H1 (cell line): Measurements from ENCODE around the gene PAX8.
"Not testable (repeated sequence)": the region's sequence is repeated elsewhere in the genome, so short reads cannot be mapped to it uniquely, and the experiment has no call there.

ENCODE experiments used
- CEBPB ChIP-seq: IDR thresholded peaks from 2 replicates; pipeline ENCODE4 v1.6.1; 2012; ENCODE audit warnings: low read depth, low read length
- CREB1 ChIP-seq: IDR thresholded peaks from 2 replicates; pipeline ENCODE4 v1.6.1; 2012; ENCODE audit warnings: inconsistent platforms
- EGR1 ChIP-seq: IDR thresholded peaks from 2 replicates; pipeline ENCODE4 v1.6.1; 2011; ENCODE audit warnings: low read depth, low read length, borderline replicate concordance
- EZH2 ChIP-seq: fragments of 200-600 bp; sonication (generic); IDR thresholded peaks from 2 replicates; pipeline ENCODE4 v1.7.1; 2012; ENCODE audit warnings: low read depth, mild to moderate bottlenecking, moderate library complexity, low read length, inconsistent platforms; ENCODE audit not compliant: severe bottlenecking
- POLR2A ChIP-seq, 2 experiments: IDR thresholded peaks; 1 replicate in 1 of 2; 2 replicates in 1 of 2; pipeline ENCODE4 v1.6.1; 2011; ENCODE audit warnings: low read depth in 2 of 2, low read length in 2 of 2, mild to moderate bottlenecking in 2 of 2; ENCODE audit errors: control extremely low read depth in 1 of 2
- POLR2AphosphoS5 ChIP-seq: IDR thresholded peaks from 2 replicates; pipeline ENCODE4 v1.6.1; 2011; ENCODE audit warnings: low read depth, low read length
- RAD21 ChIP-seq, 2 experiments: IDR thresholded peaks in 1 of 2; conservative IDR thresholded peaks in 1 of 2; 2 replicates each; pipeline ENCODE4 v1.6.1; 2011; ENCODE audit warnings: low read depth in 2 of 2, low read length in 2 of 2, improper control_type of control experiment in 1 of 2, inconsistent platforms in 1 of 2, mild to moderate bottlenecking in 1 of 2, moderate library complexity in 1 of 2
- SIN3A ChIP-seq, 2 experiments: IDR thresholded peaks in 1 of 2; conservative IDR thresholded peaks in 1 of 2; 2 replicates each; pipeline ENCODE4 v1.6.1; 2011 to 2012; ENCODE audit warnings: low read length in 2 of 2, improper control_type of control experiment in 1 of 2, low read depth in 1 of 2, mild to moderate bottlenecking in 1 of 2
- SP1 ChIP-seq: IDR thresholded peaks from 2 replicates; pipeline ENCODE4 v1.6.1; 2011; ENCODE audit warnings: low read depth, low read length
- YY1 ChIP-seq: IDR thresholded peaks from 2 replicates; pipeline ENCODE4 v1.6.1; 2011; ENCODE audit warnings: low read depth, mild to moderate bottlenecking, low read length
- TF ChIP-seq, protein P1 (sequence below), 3 experiments: IDR thresholded peaks; 1 replicate in 2 of 3; 2 replicates in 1 of 3; pipeline versions ENCODE4 v1.5.1 to v1.6.1; 2011; ENCODE audit warnings: low read length in 3 of 3, mild to moderate bottlenecking in 3 of 3, inconsistent platforms in 2 of 3, low read depth in 1 of 3, moderate library complexity in 1 of 3; ENCODE audit not compliant: insufficient read depth in 1 of 3; ENCODE audit errors: control extremely low read depth in 1 of 3
- TF ChIP-seq, protein P2 (sequence below): IDR thresholded peaks from 2 replicates; pipeline ENCODE4 v1.6.1; 2011; ENCODE audit warnings: low read depth, mild to moderate bottlenecking, low read length; ENCODE audit not compliant: insufficient read depth
- TF ChIP-seq, protein P3 (sequence below): IDR thresholded peaks from 2 replicates; pipeline ENCODE4 v1.6.1; 2011; ENCODE audit warnings: low read length, improper control_type of control experiment

DNA sequence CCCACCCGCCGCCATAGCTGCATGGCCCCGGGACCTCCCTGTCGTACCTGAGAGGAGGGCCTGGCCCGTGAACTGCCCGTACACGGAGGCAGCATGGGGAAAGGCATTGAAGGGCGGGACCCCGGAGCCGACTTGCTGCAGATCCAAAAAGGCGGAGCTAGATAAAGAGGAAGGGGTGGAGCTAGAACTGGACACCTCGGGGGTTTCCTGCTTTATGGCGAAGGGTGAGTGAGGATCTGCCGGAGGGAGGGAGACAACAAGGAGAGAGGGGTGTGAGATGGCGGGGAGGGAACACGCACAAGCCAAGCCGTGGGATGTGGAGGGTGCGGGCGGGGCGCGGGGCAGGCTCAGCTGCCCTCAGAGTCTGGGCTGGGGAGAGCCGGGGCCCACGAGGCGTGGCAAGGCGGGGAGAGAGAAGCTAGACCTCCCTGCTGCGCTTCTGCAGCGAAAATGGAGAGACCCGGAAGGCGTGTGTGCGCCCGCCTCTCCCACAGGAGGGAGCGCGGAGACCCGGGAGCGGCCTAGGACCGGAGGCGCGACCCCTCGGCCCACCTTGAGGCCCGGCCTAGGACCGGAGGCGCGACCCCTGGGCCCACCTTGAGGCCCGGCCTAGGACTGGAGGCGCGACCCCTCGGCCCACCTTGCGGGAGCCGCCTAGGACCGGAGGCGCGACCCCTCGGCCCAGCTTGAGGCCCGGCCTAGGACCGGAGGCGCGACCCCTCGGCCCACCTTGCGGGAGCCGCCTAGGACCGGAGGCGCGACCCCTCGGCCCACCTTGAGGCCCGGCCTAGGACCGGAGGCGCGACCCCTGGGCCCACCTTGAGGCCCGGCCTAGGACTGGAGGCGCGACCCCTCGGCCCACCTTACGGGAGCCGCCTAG is 43.1 kb downstream of the PAX8 start:
- TF ChIP-seq, protein P1, sequence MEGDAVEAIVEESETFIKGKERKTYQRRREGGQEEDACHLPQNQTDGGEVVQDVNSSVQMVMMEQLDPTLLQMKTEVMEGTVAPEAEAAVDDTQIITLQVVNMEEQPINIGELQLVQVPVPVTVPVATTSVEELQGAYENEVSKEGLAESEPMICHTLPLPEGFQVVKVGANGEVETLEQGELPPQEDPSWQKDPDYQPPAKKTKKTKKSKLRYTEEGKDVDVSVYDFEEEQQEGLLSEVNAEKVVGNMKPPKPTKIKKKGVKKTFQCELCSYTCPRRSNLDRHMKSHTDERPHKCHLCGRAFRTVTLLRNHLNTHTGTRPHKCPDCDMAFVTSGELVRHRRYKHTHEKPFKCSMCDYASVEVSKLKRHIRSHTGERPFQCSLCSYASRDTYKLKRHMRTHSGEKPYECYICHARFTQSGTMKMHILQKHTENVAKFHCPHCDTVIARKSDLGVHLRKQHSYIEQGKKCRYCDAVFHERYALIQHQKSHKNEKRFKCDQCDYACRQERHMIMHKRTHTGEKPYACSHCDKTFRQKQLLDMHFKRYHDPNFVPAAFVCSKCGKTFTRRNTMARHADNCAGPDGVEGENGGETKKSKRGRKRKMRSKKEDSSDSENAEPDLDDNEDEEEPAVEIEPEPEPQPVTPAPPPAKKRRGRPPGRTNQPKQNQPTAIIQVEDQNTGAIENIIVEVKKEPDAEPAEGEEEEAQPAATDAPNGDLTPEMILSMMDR (IDR thresholded peaks at IDR 0.05; ENCODE audit: control extremely low read depth in 1 of 3, insufficient read depth in 1 of 3, low read depth in 1 of 3, low read length in 3 of 3) = not testable (repeated sequence)
- not testable (repeated sequence) for TF ChIP-seq POLR2A (IDR thresholded peaks at IDR 0.05; ENCODE audit: control extremely low read depth in 1 of 2, low read depth in 2 of 2, low read length in 2 of 2); SP1; EZH2; SIN3A (conservative IDR thresholded peaks at IDR 0.05 in 1 of 2, IDR thresholded peaks at IDR 0.05 in 1 of 2; ENCODE audit: low read depth in 1 of 2, low read length in 2 of 2); POLR2AphosphoS5; CEBPB; CREB1; EGR1; RAD21 (IDR thresholded peaks at IDR 0.05 in 1 of 2, conservative IDR thresholded peaks at IDR 0.05 in 1 of 2; ENCODE audit: low read depth in 2 of 2, low read length in 2 of 2); YY1
- TF ChIP-seq, protein P2, sequence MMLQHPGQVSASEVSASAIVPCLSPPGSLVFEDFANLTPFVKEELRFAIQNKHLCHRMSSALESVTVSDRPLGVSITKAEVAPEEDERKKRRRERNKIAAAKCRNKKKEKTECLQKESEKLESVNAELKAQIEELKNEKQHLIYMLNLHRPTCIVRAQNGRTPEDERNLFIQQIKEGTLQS = not testable (repeated sequence)
- TF ChIP-seq, protein P3, sequence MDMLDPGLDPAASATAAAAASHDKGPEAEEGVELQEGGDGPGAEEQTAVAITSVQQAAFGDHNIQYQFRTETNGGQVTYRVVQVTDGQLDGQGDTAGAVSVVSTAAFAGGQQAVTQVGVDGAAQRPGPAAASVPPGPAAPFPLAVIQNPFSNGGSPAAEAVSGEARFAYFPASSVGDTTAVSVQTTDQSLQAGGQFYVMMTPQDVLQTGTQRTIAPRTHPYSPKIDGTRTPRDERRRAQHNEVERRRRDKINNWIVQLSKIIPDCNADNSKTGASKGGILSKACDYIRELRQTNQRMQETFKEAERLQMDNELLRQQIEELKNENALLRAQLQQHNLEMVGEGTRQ = not testable (repeated sequence)
